ENCODE measurements around the gene CPSF6.

DNA sequence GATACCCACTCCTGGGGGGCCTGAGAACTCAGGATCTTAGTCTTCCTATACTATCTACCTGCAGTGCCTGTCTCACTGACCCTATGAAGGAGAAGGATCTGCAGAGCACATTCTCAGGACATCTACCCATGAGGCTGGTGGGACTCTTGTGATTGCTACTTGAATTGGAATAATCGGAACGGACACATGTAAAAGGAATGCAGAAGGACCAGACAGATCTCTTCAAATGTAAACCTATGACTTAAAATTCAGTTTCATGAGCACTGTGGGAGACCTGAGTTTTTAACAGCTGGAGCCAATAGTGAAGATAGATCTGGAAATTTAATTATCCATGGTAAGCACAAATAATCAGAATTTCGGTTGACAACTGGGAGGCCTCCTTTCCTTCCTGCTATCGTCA lies 35.2 kb upstream of the CPSF6 start:
- TF ChIP-seq, protein P1, sequence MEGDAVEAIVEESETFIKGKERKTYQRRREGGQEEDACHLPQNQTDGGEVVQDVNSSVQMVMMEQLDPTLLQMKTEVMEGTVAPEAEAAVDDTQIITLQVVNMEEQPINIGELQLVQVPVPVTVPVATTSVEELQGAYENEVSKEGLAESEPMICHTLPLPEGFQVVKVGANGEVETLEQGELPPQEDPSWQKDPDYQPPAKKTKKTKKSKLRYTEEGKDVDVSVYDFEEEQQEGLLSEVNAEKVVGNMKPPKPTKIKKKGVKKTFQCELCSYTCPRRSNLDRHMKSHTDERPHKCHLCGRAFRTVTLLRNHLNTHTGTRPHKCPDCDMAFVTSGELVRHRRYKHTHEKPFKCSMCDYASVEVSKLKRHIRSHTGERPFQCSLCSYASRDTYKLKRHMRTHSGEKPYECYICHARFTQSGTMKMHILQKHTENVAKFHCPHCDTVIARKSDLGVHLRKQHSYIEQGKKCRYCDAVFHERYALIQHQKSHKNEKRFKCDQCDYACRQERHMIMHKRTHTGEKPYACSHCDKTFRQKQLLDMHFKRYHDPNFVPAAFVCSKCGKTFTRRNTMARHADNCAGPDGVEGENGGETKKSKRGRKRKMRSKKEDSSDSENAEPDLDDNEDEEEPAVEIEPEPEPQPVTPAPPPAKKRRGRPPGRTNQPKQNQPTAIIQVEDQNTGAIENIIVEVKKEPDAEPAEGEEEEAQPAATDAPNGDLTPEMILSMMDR (IDR thresholded peaks at IDR 0.05) = no peak
- TF ChIP-seq ZFX (IDR thresholded peaks at IDR 0.05; ENCODE audit: borderline replicate concordance) = no peak

Data from 22Rv1 (cell line).